ENCODE measurements around the gene RAB34.
A peak's percentile ranks its signal among the peaks of the same experiment; 100 is the strongest.

RAB34 gene, protein sequence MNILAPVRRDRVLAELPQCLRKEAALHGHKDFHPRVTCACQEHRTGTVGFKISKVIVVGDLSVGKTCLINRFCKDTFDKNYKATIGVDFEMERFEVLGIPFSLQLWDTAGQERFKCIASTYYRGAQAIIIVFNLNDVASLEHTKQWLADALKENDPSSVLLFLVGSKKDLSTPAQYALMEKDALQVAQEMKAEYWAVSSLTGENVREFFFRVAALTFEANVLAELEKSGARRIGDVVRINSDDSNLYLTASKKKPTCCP

DNA sequence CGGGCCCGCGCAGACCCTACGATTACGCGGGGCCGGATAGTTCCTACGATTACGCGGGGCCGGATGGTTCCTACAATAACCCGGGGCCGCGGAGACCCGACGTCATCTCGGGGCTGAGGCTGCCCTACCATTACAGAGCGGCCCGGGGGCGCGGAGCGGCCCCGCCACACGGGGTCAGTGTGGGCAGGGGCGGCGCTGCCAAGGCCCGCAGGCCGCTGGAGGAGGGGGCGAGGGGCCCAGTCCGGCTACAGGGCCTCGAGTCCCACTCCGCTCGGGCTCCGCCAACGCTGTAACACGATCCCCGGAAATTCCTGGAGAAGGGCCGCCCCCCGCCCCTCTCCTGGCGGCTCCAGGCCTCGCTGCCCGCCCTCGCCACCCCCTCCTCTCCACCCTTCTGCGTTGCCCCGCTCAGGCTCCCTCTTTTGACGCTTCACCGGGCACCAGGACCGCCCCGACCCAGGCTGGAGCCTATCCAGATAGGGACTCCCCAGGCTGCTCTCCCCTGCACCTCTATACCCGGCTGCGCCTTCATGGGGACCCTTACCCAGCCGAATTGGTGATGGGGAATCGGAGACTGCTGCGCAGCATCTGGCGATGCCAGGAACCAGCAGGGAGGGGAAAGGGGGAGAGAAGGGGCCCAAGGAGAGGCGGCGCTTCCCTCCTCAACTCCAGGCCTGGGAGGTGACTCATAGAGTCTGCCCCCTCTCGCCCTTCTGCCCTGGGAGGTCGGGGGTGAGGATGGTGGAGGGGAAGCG is at the start of gene RAB34:
Gene RAB34, minus strand, starts transcription at position 291 of the 755 bp plus-strand sequence. CDS start 602 bp downstream, outside the sequence.
- DNase-seq: no peak

DNA sequence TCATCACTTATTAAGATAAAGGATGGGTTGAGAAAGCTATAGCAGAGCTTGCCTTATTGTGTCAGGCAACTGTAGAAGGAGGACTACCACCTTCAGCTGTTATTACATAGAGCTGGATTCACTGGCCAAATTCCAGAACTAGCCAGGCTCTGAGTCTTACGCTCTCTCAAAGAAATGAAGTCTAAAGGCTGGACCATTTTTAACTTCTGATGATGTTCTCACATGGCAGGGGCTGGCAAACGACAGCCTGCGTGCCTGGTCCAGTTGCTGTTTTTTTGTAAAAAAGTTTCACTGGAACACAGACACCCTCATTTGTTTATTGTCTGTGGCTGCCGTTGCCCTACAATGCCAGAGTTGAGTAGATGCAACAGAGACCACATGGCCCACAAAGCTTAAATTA is 47.4 kb upstream of the RAB34 start:
- DNase-seq: no peak

DNA sequence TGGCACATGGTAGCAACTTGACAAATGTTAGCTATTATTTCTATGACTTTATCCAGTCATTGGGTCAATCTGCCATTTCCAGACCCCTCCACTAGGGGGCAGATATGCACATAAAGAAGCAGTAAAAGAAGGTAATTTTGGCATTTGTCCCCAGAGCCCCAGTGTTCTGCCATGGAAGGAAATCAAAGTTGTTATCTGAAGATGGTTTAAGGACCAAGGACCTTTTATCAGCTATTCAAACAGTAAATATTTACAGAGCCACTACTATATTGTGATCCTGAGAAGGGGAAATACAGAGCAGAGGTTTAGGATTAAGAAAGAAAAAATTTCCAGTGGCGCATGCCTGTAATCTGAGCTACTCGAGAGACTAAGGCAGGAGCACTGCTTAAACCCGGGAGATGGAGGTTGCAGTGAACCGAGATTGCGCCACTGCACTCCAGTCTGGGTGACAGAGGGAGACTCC is 46.2 kb upstream of the RAB34 start:
- no peak for DNase-seq

DNA sequence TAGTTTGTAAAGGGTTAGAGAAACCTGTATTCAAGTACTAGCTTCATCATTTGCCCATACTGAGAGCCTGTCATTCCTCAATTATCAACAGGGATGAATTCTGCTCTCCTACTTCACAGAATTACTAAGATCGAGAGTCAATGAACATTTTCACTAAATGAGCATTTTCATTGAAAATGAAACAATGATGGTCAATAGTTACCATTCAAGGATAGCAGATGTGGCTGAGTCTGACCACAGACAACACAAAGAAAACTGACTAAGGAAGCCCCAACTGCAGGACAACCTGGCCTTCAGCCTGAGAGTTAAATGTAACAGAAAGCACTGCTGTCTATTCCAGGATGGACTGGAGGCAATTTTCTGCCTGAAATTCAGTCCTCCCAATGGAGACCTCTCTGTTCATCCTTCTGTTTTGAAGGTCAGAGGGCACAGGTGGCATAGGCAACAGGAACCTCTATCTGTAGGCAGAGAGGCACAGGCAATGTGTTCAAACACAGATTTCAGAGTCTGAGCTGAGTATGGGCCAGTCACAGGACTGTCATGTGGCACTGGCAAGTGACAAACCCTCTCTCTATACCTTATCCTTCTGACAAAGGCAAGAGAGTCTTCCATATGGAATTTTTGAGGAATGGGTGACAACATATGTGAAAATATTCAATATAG is 45.6 kb upstream of the RAB34 start:
- DNase-seq: no peak

DNA sequence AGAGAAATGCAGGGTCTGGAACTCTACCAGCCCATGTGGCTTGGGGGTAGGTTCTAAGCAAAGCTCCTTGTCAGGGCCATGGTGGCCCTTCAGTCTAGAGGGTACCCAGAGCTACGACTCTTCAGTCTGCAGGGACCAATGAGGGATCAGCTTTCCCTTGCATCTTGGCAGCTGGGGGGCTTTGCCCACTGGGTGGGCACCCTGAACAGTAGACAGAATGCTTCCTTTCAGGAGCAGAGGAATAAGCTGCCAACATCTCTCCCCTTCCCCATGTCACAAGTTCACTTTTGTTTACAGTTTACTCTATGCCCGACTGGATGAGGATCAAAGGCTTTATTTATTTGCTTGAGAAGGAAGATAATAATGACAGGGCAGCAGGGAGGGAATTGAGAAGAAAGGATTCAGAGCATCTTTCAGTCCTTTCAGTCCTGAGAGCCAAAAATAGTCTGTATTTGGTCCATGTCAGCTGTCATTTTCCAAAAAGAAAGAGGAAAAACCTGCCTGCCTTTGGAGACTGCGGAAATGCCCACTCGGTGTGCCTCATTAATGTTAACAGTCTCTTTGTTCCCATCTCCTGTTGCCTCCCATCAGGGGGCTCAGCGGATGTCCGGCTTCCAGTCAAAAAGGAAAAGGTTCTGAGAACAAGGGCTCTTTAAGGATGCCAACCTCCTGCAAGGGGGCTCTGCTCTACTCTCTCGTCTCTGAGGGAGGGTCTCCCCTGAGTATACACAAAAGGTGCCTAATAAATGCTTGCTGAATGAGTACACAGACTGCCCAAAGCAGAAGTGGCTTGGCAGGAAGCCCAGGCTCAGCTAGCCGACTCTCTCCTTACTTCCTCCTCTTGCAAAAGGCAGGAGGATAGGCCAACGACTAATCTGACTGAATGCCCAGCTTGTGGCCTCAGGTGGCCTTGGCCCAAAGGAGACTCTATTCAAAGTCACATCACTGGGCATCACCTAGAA is 43.2 kb upstream of the RAB34 start:
- DNase-seq: peak; percentile 23

DNA sequence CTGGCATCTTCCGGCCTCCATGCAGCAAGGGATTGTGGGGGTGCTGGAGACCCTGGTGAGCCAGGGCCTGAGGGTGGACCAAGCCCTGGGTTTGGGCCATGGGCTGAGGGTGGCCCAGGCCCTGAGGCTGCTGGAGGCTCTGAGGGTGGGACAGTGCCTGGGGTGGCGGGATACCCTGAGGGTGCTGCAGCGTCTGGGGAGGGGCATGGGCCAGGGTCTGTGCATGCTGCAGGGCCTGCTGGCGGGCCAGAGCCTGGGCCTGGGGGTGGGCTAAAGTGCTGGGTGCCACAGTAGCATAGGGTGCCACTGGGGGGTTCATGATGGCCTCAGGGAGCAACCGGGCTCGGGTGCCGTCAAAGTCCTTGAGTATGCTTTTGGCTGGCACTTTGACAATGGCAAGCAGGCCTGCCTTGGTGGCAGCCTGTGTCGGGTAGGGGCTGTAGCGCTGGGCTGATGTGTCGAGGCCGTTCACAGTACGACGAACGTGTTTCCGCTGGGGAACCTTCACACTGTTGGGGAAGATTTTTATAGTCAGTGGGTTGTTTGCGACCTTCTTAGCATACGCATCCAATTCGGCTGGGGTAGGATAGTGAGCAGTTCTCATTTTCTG is 41.7 kb upstream of the RAB34 start:
- DNase-seq: no peak

DNA sequence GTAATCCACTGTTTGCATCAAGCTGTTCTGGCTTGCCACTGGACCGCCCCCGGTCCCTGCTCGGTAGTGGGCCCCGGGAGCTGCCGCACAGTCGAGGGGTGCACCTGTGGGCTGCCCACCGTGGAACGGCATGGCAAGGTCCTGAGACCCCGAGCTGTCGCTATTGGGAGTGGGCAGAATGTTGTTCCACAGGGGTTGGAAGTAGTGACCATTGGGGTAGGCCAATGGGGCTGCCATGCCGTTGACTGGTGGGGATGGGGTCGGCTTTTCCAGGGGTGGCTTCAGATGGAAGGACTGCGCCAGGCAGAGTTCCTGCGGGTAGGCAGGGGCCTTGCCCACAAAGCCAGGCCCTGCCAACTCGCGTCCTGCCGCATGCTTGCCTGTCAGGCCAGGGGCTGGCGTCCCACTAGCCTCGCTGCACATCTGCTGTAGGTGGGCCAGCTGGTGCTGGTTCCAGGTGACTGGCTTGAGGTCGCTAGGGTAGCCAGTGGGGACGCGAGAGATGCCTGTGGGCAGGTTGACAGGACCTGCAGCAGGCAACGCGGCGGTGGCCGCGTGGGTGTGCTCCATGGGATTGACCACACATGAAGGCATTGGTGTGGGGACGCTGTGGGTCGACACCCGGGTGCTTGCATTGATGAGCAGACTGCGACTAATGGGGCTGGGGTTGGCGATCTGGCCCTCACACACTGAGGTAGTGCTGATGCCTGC is 40.9 kb upstream of the RAB34 start:
- no peak for DNase-seq

DNA sequence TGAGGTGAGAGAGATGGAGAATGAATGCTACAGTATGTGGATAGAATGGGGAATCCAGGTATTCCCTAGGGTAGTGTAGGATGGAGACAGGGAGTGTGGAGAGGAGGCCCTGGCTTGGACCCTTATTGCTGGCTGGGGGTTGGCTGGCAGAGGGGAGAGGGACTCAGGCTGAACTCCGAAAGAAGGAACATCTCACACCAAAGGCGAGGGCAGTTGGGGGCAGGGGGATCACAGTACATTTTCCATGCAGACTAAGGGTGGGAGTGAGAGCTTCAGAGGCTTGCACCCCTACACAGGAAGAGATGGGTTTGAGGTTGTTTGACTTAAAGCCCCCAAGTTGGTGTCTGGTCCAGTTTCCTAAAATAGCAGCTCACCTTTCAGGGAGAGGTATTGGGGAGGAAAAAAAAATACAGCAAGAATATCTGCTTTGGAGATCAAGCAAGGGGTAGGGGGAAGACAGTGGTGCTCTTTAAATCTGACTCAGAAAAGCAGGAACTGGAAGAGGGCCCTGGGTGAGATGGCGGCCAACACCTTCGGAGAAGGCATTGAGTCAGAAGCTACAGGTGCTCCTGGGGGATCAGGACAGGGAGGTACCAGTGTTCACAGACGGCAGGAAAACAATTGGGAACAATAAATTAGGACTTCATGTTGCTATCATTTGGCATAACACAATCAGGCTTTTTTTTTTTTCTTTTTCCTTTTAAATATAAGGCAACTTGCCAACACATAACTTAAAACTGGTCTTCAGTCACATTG is 38.6 kb upstream of the RAB34 start:
- DNase-seq: no peak

DNA sequence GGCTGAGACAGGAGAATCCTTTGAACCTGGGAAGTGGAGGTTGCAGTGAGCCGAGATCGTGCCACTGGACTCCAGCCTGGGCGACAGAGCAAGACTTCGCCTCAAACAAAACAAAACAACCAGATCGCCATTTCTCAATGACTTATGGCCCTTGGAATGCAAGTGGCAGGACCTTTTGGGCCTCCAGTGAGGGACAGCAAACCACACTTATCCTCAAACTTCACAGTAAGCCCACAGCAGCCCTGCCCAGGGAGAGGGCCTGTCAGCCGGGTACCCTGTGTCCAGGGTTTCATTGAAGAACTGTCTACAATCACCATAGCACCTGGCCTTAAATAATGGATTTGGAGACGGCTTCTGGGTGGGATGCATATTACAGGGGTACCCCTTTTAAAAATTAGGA is 37.8 kb upstream of the RAB34 start:
- DNase-seq: no peak

DNA sequence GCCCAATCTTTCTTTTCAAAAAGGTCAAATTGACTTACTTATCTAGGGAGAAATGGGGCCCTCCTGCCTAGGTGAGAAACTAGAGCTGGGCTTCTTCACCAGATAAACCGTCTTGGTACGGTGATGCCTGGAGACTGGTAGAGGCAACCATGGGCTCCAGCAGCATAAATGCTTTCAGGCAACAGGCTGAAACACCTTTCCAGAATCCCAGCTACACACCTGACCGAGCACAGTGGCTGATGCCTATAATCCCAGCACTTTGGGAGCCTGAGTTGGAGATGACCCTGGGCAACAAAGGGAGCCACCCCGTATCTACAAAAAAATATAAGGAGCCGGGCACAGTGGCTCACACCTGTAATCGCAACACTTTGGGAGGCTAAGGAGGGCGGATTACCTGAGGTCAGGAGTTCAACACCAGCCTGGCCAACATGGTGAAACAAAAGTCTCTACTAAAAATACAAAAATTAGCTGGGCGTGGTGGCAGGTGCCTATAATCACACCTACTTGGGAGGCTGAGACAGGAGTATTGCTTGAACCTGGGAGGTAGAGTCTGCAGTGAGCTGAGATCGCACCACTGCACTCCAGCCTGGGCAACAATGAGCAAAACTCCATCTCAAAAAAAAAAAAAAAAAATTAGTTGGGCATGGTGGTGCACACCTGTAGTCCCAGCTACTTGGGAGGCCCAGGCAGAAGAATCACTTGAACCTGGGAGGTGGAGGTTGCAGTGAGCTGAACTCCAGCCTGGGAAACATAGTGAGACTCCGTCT is 34.1 kb upstream of the RAB34 start:
- no peak for DNase-seq

DNA sequence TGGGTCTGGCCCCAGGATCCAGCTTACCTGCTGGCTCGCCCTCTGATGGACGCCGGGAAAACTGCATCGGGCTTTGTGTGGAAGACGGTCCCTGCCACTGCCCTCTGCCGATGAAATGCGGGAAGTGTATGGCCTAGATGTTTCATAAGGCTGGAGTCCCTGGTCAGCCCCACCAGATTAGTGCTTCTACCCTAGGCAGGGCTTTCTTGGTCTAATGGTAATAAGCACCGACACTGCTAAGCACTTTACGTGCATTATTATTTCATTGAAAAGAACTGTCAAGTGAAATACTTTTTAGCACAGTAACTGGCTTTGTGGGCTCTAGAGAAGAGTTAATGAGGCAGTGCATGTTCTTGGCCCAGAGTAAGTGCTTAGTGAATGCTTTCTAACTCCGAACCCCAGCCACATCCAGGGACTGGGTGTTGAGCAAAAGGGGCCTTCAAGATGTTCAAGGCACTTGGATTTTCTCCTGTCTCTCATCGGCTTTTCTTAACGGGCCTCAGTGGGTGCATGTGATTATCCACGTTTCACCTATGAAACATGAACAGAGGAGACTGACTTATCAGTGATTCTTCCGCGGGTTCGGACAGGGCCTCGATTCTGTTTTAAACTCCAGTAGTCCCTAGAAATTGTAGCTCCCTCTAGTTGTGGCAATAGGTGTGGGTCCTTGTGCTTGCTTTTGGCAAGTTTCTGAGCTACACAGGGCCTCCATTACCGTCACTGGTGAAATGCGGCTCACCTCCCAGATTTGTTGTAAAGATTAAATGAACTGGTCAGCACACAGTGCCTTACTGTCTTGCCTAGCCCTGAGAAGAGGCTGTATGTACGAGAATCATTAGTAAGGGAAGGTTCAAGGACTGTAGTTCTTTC is 32.7 kb upstream of the RAB34 start:
- peak; percentile 49 for DNase-seq

DNA sequence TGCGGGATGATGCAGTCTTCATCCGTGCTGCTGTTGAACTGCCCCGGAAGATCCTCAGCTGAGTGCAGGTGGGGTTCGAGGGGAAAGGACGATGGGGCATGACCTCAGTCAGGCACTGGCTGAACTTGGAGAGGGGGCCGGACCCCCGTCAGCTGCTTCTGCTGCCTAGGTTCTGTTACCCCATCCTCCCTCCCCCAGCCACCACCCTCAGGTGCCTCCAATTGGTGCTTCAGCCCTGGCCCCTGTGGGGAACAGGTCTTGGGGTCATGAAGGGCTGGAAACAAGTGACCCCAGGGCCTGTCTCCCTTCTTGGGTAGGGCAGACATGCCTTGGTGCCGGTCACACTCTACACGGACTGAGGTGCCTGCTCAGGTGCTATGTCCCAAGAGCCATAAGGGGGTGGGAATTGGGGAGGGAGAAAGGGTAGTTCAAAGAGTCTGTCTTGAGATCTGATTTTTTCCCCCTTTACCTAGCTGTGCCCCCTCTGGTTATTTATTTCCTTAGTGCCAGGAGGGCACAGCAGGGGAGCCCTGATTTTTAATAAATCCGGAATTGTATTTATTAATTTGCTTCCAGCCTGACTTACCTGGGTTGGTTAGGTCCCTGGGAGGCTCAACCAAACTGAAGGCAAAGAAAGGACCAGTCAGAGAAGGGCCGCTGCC is 32.0 kb upstream of the RAB34 start:
- DNase-seq: no peak

DNA sequence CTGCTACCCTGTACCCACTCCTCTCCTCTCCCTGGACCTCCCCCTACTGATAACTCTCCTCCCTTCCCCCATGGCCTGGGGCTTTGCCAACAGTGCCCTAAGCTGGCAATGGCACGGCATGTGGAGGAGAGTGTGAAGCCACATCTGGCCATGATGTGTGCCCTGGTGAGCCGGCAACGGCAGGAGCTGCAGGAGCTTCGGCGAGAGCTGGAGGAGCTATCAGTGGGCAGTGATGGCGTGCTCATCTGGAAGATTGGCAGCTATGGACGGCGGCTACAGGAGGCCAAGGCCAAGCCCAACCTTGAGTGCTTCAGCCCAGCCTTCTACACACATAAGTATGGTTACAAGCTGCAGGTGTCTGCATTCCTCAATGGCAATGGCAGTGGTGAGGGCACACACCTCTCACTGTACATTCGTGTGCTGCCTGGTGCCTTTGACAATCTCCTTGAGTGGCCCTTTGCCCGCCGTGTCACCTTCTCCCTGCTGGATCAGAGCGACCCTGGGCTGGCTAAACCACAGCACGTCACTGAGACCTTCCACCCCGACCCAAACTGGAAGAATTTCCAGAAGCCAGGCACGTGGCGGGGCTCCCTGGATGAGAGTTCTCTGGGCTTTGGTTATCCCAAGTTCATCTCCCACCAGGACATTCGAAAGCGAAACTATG is 31.3 kb upstream of the RAB34 start:
- DNase-seq: no peak

DNA sequence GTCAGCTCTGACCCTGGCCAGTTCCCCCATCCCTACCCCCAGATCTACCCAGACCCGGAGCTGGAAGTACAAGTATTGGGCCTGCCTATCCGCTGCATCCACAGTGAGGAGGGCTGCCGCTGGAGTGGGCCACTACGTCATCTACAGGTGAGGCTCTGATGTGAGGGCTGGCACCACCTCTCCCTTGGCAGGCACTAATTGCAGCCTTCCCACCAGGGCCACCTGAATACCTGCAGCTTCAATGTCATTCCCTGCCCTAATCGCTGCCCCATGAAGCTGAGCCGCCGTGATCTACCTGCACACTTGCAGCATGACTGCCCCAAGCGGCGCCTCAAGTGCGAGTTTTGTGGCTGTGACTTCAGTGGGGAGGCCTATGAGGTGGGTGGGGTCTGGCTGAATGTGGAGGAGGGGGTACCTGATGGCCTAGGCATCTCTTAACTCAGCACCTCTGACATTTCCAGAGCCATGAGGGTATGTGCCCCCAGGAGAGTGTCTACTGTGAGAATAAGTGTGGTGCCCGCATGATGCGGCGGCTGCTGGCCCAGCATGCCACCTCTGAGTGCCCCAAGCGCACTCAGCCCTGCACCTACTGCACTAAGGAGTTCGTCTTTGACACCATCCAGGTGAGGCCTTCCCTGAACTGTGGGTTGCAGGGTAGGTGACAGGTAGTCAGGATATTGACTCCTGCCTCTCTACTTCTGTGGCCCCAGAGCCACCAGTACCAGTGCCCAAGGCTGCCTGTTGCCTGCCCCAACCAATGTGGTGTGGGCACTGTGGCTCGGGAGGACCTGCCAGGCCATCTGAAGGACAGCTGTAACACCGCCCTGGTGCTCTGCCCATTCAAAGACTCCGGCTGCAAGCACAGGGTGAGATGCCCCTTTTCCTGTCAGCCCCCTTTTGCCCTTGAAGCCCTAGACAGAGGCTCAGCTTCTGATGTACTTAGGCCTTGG is 30.4 kb upstream of the RAB34 start:
- no peak for DNase-seq

DNA sequence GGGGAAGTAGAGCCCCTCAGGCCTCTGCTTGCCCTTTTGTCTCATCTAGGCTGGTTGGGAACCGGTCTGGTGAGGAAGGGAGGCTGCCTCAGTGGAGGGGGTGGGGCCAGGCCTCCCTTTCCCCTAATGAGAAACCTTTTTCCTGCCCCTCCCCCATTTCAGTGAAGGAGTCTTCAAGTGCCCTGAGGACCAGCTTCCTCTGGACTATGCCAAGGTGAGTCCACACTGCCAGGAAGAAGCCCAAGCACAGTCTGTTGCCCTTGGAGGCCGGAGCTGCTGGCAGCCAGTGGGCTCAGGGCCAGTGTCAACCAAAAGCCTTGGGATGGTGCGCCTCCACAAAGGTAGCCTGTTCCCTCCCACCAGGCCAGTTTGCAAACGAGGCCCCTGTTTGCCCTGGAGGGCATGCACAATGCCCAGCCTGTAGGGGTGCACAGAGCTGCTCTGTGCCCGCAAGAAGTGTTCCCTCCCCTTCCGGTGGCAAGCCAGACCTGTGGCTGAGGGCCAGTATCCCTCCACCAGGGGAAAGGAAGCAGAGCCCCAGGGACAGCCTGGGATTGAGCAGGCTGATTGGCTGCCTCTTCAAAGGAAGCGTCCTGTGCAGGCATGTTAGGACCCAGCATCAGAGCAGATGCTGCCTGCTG is 29.5 kb upstream of the RAB34 start:
- DNase-seq: no peak

DNA sequence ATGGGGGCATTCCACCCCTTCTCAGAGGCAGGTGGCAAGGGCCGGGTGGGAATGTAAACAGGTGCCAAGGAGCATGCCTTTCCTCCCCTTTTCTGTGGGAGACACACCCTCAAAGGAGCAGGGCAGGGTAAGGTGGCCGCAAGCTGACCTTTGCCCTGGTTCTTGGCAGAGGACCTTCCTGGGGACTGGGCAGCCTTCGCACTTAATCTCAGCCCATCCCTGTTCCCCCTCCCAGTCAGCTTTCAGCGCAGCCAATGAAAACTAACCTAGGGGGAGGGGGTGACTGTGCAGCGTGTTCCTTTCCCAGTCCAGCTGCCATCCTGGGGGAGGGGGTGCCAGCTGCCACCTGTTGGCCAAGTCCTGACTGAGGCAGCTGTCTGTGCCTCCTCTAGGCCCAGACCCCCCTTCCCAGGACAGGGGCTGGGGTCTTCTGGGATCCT is 29.0 kb upstream of the RAB34 start:
- no peak for DNase-seq
